ENCODE measurements around the gene PACSIN2.

Gene PACSIN2

DNA sequence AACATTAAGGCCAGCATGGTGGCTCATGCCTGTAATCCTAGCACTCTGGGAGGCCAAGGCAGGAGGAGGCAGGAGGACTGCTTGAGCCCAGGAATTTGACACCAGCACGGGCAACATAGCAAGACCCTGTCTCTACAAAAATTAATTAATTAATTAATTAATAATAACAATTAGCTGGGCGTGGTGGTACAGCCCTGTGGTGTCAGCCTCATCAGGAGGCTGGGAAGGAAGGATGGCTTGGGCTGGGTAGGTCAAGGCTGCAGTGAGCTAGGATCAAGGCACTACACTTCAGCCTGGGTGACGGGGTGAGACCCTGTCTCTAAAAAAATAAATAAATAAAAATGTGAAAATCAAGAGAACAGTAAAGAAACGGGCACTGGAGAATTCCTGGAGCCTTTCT lies 159.2 kb downstream of the PACSIN2 start:
- DNase-seq, result no peak

DNA sequence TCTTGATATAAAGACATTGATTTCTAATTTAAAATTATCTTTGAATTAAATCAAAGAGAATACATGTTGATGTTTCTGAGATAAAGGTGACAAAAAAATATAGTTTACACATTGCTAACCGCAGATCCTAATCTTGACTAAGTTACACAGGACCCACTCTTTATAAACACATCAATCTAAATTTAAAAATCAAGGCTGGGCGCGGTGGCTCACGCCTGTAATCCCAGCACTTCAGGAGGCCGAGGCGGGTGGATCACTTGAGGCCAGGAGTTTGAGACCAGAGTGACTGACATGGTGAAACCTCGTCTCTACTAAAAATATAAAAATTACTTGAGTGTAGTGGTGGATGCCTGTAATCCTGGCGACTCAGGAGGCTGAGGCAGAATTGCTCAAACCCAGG lies 159.7 kb downstream of the PACSIN2 start:
- DNase-seq, result no peak

DNA sequence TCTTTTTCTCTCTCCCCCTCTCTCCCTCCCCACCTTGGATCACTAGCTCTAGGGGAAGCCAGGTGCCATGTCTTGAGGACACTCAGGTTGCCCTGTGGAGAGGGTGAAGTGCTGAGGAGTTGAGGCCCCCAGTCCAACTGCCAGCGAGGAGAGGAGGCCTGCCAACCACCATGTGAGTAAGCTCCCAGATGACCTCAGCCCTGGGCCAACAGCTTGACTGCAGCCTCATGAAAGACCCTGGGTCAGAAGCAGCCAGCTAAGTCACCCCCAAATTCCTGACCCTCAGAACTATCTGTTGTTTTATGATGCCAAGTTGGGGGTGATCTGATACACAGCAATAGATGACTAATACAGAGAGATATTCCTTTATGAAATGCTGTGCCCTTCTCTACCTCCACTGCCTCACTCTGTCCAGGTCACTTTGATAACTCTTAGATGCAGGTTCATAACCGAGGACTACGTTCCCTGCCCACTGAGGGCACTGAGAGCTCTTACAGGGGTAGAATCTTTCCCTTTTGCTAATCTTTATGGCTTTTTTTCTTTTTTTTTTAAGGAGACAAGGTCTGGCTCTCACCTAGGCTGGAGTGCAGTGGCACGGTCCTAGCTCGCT lies 165.9 kb downstream of the PACSIN2 start:
- no peak for DNase-seq

DNA sequence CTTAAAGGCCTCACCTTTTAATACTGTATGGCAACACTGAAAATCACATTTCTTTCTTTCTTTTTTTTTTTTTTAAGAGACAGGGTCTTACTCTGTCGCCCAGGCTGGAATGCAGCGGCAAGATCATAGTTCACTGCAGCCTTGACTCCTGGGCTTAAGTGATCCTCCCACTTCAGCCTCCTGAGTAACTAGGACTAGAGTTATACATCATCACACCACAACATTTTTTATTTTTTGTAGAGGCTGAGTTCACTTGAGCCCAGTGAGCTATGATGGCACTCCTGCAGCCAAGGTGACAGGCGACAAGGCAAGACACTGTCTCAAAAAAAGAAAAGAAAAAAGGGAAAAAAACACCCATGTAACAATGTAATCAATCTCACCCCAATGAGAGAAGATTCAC lies 167.8 kb downstream of the PACSIN2 start:
- no peak for DNase-seq

DNA sequence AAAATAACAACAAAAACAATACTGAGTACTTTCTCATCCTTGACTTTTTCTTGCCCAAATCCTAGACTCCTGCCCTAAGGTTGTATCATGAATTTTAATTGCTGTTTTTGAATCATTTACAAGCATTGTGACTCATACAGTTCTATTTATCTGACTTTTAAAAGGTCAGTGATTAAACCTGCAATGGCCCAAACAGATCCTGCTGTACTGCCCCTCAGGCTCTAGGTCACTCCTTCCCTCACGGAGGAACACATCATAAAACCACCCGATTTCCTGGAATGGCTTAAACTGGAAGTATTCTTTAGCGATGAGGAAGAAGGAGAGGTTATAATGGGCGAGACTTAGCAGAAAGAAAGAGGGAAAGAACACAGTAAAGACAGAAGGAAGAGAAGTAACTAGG lies 170.2 kb downstream of the PACSIN2 start:
- DNase-seq, result no peak

DNA sequence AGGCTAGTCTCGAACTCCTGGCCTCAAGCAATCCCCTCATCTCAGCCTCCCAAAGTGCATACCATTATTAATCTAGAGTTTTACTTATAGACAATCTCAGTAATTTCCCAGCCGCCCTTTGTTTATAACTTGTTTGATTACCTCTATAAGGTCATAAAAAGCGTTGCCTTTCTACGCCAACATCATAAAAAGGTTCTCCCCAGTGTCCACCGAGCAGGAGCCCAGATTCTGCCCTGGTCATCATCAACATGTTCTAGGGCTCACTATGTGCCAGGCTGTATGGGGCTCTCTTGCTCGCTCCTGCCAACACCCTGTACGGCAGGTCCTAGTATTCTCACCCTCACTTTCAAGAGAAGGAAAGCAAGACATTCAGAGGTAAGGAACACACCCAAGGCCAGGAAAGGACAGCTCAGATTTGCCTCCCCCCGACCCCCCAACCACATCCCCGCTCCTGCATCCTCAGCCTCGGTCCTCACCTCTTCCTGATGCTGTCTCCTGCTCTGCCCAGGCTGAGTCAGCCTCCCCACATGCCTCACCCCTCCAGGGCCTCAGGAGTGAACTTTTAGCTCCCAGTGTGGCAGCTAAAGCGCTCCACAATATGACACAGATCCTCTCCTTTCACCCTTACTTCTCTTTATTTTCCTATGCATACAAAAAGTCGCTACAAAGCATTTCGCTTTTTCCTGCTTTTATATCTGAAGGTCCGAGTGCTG lies 172.1 kb downstream of the PACSIN2 start:
- no peak for DNase-seq

DNA sequence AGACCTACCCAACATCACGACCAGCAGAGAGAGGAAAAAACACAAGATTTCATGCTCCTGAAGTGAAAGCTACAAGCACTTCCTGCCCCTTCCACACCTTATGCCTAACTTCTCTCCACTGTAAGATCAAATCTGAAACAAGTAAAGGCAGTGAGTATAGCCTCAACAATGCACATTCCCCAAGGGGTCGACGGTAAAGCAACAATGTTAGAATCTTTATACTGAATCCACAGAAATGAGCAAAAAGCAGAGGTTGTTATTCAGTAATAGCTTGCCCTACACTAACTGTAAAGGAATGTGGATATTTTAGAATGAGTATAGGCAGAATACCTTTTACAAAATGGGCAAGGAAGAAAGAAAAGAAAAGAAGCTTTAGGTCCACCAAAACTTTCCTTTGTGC lies 173.5 kb downstream of the PACSIN2 start:
- DNase-seq, result no peak

DNA sequence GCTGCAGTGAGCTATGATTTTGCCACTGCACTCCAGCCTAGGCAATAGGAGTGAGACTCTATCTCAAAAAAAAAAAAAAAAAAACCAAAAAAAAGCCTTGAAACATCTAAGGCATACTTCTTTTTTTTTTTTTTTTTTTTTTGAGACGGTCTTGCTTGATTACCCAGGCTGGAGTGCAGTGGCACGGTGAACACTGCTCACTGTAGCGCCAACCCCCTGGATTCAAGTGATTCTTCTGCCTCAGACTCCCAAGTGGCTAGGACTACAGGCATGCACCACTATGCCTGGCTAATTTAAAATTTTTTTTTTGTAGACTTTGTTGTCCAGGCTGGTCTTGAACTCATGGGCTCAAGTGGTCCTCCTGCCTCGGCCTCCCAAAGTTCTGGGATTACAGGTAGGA lies 177.4 kb downstream of the PACSIN2 start:
- no peak for DNase-seq

DNA sequence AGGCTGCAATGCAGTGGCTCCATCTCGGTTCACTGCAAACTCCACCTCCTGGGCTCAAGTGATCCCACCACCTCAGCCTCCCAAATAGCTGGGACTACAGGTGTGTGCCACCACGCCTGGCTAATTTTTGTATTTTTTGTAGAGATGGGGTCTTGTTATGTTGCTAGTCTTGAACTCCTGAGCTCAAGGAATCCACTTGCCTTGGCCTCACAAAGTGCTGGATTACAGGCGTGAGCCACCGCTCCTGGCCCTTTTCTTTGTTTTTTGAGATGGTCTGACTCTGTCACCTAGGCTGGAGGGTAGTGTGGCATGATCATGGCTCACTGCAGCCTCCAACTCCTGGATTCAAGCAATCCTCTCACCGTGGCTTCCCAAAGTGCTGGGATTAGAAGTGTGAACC lies 178.9 kb downstream of the PACSIN2 start:
- DNase-seq, result no peak

DNA sequence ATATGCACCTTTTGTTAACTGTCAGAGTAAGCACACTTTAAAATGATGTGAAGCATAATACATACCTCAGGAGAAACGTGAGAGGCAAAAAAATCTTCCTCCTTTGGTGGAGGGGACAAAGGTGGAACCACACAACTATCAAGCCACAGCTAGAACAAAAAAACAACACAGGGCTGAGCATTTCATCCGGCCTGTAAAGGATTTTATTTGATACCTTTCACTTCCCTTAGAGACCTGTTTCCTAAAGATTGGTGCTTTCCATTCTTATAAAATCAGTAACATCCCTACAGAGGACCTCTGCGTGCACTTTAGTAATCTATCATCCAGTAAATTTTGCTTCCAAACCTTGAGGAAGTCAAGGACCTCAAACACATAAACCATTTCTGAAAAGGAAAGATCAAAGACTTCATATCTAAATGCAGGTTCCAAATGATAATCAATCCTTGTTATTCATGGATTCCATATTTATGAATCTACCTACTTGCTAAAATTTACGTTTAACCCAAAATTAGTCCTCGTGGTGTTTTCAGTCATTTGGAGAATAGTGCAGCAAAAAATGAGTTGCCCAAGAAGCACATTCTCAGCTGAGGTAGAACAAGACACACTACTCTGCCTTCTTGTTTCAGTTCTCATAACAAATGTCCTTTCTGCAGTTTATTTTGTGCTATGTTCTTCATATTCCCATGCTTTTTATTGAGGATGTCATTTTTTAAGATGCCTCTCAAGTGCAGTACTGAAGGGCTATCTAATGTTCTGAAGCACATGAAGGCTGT lies 180.6 kb downstream of the PACSIN2 start:
- no peak for DNase-seq

DNA sequence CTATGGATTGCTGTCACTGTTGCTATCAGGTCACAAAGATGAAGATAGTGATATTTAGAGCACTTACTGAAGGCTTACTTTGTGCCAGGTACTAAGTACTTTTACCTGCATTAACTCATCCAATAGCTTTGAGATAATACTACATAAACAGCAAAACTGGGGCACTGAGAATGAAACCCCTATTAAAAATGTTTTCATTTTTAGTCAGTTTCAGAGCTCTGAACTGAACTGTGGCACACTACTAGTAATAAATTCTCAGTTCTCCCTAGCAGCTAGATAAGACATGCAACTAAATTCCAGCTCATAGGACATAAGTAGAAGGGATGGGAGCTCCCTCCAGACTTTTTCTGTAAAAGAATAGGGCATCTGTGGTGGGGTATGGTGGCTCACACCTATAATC lies 181.8 kb downstream of the PACSIN2 start:
- DNase-seq, result no peak

DNA sequence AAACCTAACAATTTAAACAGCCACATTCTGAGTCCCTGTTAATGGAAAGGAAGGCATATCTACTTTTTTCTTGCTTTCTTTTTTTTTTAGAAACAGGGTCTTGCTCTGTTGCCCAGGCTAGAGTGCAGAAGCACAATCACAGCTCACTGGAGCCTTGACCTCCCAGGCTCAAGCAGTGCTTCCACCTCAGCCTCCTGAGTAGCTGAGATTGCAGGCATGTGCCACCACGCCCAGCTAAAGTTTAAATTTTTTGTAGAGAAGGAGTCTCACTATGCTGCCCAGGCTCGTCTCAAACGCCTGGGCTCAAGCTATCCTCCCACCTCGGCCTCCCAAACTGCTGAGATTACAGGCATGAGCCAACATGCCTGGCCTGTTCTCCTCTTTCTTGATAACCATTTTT lies 183.2 kb downstream of the PACSIN2 start:
- no peak for DNase-seq

DNA sequence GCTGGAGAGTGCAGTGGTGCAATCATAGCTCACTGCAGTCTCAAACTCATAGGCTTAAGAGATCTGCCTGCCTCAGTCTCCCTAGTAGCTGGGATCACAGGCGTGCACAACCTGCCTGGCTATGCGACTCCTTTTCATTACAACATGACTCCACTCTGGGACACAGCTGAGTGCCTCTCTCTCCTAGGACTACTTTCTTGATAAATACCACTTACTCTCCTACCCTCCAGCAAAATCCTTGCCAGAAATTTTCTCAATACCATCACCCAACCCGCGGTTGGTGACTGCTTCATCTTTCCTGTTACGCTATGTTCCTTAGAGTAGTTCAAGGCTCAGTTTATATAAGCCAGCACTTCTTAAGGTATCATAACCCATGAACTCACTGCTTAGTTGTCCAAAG lies 184.8 kb downstream of the PACSIN2 start:
- DNase-seq, result no peak

DNA sequence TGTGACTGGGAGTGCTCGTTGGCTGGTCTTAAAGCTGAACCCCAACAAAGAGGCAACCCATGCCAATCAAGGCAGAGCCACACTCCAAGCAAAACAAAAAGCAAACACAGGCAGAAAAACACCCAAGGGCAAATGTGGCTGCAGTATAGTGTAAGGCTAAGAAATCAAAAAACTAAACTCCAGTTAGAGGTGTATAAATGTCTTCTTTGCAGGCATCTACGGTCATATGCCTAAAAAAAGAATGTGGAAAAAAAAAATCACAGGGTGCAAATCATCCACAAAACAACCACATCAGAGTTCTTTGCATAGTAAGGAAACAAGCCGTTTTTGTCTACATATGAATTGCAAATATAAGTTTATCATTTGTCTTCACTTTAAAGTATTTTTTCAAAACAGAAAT lies 185.6 kb downstream of the PACSIN2 start:
- DNase-seq, result no peak

DNA sequence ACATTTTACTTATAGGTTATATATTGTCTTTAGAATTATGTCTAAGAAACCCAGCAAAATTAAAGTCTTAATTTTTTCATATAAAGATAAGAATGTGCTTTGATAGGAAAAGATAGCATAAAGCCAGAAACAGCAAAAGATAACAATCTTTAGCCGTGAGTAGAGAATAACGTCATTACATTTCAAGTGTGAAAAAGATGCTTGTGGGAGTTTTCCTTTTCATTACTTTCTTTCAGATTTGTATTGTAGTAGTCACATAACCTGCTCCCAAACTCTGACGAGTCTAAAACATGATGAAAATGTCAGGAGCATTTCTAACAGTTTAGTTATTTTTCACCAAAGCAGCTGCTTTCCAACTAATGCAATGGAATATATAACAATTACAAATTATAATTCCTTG lies 189.2 kb downstream of the PACSIN2 start:
- no peak for DNase-seq

DNA sequence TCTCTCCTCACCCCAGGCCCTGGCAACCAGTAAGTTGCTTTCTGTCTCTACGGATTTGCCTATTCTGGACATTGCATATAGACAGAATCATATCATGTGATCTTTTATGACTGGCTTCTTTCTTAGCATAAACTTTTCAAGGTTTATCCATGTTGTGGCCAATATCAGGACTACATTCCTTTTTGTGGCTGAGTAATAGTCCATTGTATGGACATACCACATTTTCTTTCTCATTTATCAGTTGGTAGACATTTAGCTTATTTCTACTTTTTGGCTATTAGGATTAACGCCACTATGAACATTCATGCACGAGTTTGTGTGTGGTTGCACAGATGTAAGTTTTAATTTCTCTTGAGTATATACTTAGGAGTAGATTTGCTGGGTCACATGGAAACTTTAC lies 193.6 kb downstream of the PACSIN2 start:
- DNase-seq, result no peak

DNA sequence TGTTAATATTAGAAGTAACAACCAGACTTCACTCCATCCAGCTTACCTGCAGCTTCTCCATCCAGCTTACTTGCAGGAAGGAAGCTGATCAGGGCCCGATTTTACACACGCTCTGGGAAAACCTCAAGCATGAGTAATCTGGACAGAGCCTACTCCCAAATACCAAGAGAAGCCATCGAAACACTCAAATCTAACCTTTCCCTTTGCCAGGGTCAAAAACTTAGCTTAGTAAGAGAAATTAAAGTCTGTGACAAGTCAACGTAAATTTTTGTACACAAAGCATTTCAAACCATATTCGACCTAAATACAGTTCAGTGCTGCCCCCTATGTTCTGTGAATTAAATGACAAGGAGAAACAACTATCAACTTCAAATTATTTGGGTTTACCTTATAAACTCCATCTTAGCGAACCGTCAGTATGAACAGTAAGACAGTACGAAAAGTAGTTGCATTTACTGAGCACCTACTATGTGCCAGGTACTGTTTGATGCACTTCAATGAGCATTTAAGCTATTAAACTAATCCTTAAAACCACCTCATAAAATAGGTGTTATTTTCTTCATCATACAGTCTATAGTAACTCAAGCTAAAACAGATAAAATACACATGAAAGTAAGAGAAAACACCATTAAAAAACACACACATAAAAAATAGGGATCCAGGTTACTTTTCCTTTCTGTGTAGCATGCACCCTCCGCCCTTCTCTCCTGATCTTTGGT lies 194.7 kb downstream of the PACSIN2 start:
- DNase-seq, result peak in 1 of 2 donors; percentile 12
